Endothelial cell of umbilical vein (primary cell): ENCODE measurements around the gene SDCCAG8.

ENCODE experiments used
- EZH2 ChIP-seq: IDR thresholded peaks from 2 replicates; pipeline ENCODE4 v1.6.1; 2012; ENCODE audit warnings: borderline replicate concordance, low read depth, mild to moderate bottlenecking, moderate library complexity, low read length, inconsistent platforms; ENCODE audit not compliant: severe bottlenecking
- FOS ChIP-seq: IDR thresholded peaks from 2 replicates; pipeline ENCODE4 v1.6.1; 2011; ENCODE audit warnings: mild to moderate bottlenecking, low read length, moderate library complexity, borderline replicate concordance; ENCODE audit not compliant: insufficient read depth
- POLR2A ChIP-seq: IDR thresholded peaks from 2 replicates; pipeline ENCODE4 v1.6.1; 2012; ENCODE audit warnings: low read depth, mild to moderate bottlenecking, control low read depth, low read length
- TF ChIP-seq, protein P1 (sequence below), 2 donors: IDR thresholded peaks; 1 replicate in 1 of 2; 2 replicates in 1 of 2; pipeline ENCODE4 v1.5.1; 2011; ENCODE audit warnings: low read length in 2 of 2, mild to moderate bottlenecking in 2 of 2, moderate library complexity in 2 of 2, control low read depth in 1 of 2, inconsistent platforms in 1 of 2, low read depth in 1 of 2; ENCODE audit not compliant: insufficient read depth in 1 of 2; ENCODE audit errors: extremely low read depth in 1 of 2
- TF ChIP-seq, protein P2 (sequence below): IDR thresholded peaks from 2 replicates; pipeline ENCODE4 v1.6.1; 2011; ENCODE audit not compliant: insufficient read depth, insufficient read length

DNA sequence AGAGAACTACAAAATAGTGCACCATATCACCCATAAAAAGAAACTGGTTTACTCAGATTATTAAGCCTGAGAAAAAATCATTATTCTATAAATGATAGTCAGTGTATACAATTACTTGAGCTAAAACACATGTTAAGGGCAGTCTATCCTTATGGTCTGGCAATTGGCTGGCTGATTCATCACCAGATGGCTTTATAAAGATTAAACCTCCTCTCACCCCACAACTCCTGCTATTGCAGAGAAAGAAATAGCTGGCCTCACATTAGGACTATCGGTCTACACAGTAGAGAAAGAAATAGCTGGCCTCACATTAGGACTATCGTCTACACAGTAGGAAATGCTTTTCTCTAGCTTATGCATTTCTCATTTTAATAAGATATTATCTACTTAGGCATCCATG lies 21.9 kb upstream of the SDCCAG8 start:
- TF ChIP-seq POLR2A: no peak
- TF ChIP-seq, protein P1, sequence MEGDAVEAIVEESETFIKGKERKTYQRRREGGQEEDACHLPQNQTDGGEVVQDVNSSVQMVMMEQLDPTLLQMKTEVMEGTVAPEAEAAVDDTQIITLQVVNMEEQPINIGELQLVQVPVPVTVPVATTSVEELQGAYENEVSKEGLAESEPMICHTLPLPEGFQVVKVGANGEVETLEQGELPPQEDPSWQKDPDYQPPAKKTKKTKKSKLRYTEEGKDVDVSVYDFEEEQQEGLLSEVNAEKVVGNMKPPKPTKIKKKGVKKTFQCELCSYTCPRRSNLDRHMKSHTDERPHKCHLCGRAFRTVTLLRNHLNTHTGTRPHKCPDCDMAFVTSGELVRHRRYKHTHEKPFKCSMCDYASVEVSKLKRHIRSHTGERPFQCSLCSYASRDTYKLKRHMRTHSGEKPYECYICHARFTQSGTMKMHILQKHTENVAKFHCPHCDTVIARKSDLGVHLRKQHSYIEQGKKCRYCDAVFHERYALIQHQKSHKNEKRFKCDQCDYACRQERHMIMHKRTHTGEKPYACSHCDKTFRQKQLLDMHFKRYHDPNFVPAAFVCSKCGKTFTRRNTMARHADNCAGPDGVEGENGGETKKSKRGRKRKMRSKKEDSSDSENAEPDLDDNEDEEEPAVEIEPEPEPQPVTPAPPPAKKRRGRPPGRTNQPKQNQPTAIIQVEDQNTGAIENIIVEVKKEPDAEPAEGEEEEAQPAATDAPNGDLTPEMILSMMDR (IDR thresholded peaks at IDR 0.05; ENCODE audit: extremely low read depth in 1 of 2, insufficient read depth in 1 of 2, low read depth in 1 of 2, low read length in 2 of 2): no peak
- no peak for TF ChIP-seq EZH2
- TF ChIP-seq, protein P2, sequence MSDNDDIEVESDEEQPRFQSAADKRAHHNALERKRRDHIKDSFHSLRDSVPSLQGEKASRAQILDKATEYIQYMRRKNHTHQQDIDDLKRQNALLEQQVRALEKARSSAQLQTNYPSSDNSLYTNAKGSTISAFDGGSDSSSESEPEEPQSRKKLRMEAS: no peak
- TF ChIP-seq FOS: no peak
